D341Med (cell line): ENCODE data around the gene NLRP9.
A peak's percentile ranks its signal among the peaks of the same experiment; 100 is the strongest.
"Not testable (repeated sequence)": the region's sequence is repeated elsewhere in the genome, so short reads cannot be mapped to it uniquely, and the experiment has no call there.

Experiments used
- DNase-seq: peaks from one replicate; pipeline ENCODE4 v3.0.0; 2012; ENCODE audit warnings: low spot score

The NLRP9 gene

GRCh38 chr19:55738302-55738701 lies at the start of gene NLRP9:
NLRP9 (minus strand) TSS chr19:55738402; CDS start chr19:55738374, 28 bp downstream.
- DNase-seq: no peak

- DNase-seq: no peak
Measured at GRCh38 chr19:55781112-55781511, 42.9 kb upstream of the NLRP9 start.

- DNase-seq: no peak
Measured at GRCh38 chr19:55778331-55778730, 40.1 kb upstream of the NLRP9 start.

DNA sequence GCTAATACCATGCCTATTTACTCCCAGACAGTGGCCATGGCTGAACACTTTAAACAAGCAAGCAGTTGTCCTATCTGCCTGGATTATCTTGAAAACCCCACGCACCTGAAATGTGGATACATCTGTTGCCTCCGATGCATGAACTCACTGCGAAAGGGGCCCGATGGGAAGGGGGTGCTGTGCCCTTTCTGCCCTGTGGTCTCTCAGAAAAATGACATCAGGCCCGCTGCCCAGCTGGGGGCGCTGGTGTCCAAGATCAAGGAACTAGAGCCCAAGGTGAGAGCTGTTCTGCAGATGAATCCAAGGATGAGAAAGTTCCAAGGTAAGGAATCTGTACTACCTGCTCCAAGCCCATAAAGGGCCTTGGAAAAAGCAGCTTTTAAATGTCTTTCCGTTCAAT lies 39.3 kb upstream of the NLRP9 start:
- DNase-seq: peak; percentile 78

DNA sequence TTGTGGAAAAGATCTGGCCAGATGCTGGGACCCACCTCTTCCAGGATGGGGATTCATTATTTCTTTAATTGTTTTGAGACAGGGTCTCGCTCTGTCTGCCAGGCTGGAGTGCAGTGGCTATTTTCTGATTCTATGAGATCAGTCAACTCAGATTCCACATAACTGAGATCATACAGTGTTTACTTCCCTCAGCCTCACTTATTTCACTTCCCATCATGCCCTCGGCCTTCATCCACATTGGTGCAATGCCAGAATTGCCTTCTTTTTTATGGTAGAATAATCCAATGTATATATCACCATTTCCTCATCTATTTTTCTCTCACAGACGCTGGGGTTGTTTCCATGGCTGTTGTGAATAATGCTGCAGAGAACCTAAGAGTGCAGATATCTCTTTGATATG lies 31.4 kb upstream of the NLRP9 start:
- not testable (repeated sequence) for DNase-seq

DNA sequence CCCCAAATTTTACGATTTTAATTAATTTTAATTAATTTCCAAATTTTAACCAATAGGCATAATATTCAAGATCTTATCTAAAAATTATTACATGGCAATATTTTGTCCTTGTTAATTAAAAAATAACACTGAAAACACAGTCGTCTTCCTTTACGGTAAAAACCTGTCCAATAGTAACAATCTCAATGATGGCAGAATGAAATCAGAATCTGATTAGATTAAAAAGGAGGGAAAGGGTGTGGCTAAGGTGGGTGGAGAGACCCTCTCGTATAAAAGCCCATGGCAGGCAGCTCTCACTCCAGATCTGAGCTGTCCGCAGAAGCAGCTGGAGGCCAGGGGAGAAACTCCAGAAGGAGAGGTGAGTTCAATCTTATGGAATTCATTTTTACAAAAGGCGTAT lies 30.6 kb upstream of the NLRP9 start, which contains the start of gene RFPL4AL1:
Gene RFPL4AL1, plus strand, starts transcription at position 301 of the 400 bp plus-strand sequence. CDS start 2,687 bp downstream, outside the sequence.
- not testable (repeated sequence) for DNase-seq

GRCh38 chr19:55766466-55766865 lies 28.3 kb upstream of the NLRP9 start:
- DNase-seq: no peak

- not testable (repeated sequence) for DNase-seq
Measured at GRCh38 chr19:55758797-55759196, 20.6 kb upstream of the NLRP9 start, which contains the start of gene RFPL4A. RFPL4A (plus strand) TSS chr19:55759097; CDS start chr19:55761801, 2,704 bp downstream.

DNA sequence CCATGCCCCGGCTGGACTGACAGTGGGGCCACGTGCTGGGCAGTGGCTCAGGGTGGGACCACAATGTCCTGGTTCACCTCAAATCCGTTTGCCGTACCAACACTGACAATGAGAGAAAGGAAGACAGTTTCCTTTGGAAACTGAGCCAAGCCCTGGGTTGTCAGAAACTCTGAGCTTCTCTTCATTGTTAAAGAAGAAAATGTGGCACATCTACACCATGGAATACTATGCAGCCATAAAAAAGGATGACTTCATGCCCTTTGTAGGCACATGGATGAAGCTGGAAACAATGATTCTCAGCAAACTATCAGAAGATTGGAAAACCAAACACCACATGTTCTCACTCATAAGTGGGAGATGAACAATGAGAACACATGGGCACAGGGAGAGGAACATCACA lies 18.6 kb upstream of the NLRP9 start:
- DNase-seq: not testable (repeated sequence)

DNA sequence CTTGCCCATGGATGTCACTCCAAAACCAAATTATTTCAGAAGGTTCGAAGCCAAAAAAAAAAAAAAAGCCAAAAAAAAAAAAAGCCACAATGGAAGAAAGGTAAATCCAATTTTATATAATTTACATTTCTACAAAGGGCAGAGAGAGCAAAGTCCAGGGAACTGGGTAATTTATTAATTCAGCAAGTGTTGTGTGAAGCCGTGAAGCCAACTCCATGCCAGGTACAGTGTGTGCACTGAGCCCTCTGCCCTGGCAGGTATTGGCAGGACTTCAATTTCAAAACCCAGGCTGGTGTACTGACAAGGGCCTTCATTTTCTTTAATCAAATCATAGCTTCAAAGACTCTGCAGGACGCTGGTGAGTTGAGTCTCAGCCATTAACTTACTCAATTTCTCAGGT lies 15.2 kb upstream of the NLRP9 start:
- DNase-seq: no peak

- DNase-seq: no peak
Measured at GRCh38 chr19:55750715-55751114, 12.5 kb upstream of the NLRP9 start.

- DNase-seq: not testable (repeated sequence)
Measured at GRCh38 chr19:55730378-55730777, 7.8 kb downstream of the NLRP9 start.

DNA sequence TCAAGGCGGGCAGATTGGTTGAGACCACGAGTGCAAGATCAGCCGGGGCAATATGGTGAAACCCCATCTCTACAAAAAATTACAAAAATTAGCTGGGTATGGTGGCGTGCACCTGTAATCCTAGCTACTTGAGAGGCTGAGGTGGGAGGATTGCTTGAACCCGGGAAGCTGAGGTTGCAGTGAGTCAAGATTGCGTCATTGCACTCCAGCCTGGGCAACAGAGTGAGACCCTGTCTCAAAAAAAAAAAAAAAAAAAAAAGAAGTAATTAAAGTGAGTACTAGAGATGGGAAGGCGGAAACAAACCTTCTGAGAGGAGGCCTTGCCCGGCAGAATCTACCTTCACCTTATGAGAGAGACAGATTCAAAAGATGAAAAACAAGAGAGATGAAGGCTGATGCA lies 14.7 kb downstream of the NLRP9 start:
- no peak for DNase-seq

DNA sequence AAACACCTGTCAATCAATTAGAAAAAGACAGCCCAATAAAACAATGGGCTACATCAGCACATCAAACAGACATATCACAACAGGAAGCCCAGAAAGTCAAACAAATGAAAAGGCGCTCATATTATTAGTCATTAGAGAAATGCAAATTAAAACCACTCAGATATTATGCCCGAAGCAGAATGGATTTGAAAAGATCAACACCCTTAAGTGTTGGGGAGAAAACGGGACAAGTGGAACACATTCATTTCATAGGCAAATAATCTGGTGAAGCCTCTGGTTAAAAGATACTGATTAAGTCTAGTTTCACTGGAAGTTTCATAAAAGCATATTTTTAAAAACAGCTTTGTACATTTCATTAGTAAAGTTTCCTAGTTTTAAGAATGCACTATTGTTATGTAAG lies 17.4 kb downstream of the NLRP9 start:
- no peak for DNase-seq

- DNase-seq: no peak
Measured at GRCh38 chr19:55720214-55720746, 17.9 kb downstream of the NLRP9 start.

- not testable (repeated sequence) for DNase-seq
Measured at GRCh38 chr19:55717879-55718711, 20.1 kb downstream of the NLRP9 start.

GRCh38 chr19:55717251-55717650 lies 21.0 kb downstream of the NLRP9 start:
- DNase-seq: no peak

DNA sequence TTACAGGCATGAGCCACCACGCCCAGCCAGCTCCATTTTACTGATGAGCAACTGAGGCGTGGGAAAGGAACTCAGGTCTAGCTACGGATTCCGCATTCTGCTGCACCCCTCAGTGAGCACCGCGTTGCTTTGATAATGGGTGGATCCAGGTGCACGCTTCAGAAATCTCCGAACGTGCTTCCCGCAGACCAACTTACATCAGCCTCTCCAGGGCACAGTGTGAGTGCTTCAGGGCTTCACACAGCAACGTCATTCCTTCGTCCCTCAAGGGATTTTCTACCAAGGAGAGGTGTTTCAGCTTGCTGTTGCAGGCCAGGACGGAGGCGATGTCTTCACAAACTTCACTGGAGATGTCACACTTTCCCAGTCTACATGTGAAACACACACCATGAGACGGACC lies 21.7 kb downstream of the NLRP9 start:
- DNase-seq: no peak

DNA sequence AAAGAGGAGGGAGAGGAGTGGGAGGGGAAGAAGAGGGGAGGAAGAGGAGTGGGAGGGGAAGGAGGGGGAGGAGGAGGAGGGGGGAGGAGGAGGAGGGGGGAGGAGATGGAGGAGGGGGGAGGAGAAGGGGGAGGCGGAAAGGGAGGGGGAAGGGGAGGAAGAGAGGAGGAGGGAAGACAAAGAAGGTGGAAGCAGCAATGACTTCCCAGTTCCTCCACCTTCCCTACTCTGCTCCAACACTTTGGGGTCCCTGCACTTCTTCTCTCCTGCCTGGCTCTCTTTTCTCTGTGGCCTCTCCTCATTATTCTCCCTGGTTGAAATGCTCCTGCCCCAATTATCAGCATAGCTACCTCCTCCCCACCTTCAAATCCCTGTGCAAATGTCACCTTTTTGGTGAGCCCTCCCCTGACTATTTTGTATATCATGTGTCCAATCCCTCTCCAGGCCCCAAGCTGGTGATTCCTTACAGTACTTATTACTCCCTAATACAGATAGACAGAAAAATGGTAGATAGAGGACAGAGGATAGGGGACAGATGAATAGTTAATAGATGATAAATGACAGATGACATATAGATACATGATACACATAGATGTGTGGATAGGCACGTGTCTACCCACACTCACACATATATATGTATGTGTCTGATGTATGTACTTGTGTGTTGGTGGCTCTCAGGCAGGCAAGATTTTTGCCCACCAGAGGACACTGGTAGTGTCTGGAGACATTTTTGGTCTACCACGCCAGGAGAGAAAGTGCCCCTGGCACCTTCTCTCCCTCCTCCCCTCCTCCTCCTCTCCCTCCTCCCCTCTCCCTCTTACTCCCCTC lies 25.2 kb downstream of the NLRP9 start:
- no peak for DNase-seq

GRCh38 chr19:55711719-55712118 lies 26.5 kb downstream of the NLRP9 start:
- DNase-seq: no peak

GRCh38 chr19:55705972-55706371 lies 32.2 kb downstream of the NLRP9 start:
- no peak for DNase-seq

GRCh38 chr19:55704494-55705245 lies 33.5 kb downstream of the NLRP9 start:
- no peak for DNase-seq
